ENCODE data around the gene CPNE5. TPM values are rescaled to one million over a fixed set of nuclear protein-coding genes. Genes with fewer than 3 reads are reported as not detected.

Gene CPNE5
- total RNA-seq, 1 donor: 0.81 TPM

- peak in 1 of 3 donors; percentile 17 for DNase-seq (ENCODE audit: low read depth in 2 of 3, low spot score in 2 of 3)
Measured at GRCh38 chr6:36769676-36770499, 69.4 kb downstream of the CPNE5 start.

GRCh38 chr6:36769183-36769675 lies 70.0 kb downstream of the CPNE5 start:
- no peak for DNase-seq (ENCODE audit: low read depth in 2 of 3, low spot score in 2 of 3)

GRCh38 chr6:36766399-36766945 lies 72.8 kb downstream of the CPNE5 start:
- DNase-seq (ENCODE audit: low read depth in 2 of 3, low spot score in 2 of 3): peak in 1 of 3 donors; percentile 26

GRCh38 chr6:36765594-36766398 lies 73.4 kb downstream of the CPNE5 start:
- DNase-seq (ENCODE audit: low read depth in 2 of 3, low spot score in 2 of 3): peak; percentile 71 to 91 (median 84)

DNA sequence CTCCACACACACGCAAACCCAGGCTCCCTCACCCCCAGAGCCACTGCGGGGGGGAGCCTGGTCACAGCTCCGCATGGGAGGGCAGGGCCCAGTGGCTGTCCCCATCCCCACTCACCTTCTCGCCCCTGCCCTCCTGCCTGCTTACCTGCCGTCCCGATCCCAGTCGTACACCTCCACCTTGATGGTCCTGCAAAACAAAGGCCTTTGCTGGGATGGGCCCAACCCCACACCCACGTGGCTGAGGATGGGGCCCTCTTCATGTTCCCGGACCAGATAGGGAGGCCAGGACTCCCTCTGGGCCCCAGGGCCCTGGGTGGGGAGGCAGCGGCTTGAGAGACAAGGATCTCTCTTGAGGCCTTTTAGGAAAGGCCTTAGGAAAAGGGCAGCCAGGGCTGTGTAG lies 74.1 kb downstream of the CPNE5 start:
- DNase-seq (ENCODE audit: low read depth in 2 of 3, low spot score in 2 of 3): no peak

DNA sequence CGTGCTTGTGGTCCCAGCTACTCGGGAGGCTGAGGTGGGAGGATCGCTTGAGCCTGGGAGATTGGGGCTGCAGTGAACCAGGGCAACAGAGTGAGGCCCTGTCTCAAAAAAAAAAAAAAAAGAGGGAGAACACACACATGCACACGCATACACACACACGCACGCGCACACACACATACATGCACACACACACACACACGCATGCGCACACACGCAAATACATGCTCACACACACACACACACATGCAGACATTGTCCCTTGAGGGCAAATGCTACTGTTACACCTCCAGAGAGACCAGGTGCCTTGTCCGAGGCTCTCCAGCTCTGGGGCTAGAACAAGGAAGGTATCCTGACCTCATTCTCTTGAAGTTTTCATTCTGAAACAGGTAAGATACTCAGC lies 77.1 kb downstream of the CPNE5 start:
- DNase-seq (ENCODE audit: low read depth in 2 of 3, low spot score in 2 of 3): no peak

GRCh38 chr6:36760685-36761435 lies 78.4 kb downstream of the CPNE5 start:
- no peak for DNase-seq (ENCODE audit: low read depth in 2 of 3, low spot score in 2 of 3)

DNA sequence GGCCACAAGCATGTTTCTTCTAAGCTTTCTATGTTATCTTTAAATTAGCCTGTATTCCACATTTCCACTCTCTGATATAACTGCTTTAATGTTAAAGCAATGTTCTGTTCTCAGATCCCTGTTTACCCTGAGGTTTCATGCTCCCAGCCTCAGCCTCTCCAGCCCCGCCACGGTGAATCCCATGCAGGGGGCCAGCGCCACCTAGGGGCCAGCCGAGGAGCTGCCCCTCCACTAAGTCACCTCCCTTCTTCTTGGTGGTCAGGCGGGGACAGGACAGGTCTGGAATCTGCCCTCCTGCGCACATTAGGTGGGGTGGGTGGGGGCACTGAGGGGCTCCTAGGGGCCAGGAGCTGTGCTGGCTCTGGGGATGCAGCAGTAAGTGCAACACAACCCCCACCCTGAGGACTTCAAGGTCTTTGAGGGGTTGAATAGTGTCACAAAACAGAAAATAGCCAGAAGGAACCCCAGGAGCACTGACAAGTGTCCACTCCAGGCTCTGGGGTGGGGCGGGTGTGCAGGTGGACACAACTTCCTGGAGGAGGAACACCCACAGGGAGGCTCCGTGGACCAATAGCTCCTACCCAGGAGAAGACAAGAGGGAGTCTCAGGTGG lies 80.0 kb downstream of the CPNE5 start:
- peak; percentile 52 to 76 (median 61) for DNase-seq (ENCODE audit: low read depth in 2 of 3, low spot score in 2 of 3)

GRCh38 chr6:36758516-36759147 lies 80.6 kb downstream of the CPNE5 start:
- no peak for DNase-seq (ENCODE audit: low read depth in 2 of 3, low spot score in 2 of 3)

- no peak for DNase-seq (ENCODE audit: low read depth in 2 of 3, low spot score in 2 of 3)
Measured at GRCh38 chr6:36757943-36758508, 81.2 kb downstream of the CPNE5 start.

DNA sequence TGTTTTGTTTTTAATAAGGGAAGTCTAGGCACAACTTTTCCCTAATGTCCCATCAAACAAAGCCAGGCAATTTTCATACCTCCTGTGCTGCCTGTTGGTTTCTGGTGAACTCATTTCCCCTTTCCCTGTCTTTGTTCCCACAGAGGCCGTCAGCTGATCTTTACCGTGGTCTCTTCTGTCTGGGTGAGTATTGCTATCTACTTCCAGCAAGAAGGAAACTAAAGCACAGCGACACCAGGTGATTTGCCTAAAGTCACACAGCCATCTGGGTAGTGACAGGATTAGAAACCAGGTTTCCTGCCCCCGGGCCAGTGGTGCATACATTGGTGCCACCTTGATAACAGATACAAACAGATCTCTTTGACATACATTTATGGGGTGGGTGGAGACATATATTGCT lies 82.0 kb downstream of the CPNE5 start:
- DNase-seq (ENCODE audit: low read depth in 2 of 3, low spot score in 2 of 3): no peak

- no peak for DNase-seq (ENCODE audit: low read depth in 2 of 3, low spot score in 2 of 3)
Measured at GRCh38 chr6:36756786-36757185, 82.5 kb downstream of the CPNE5 start.

- peak; percentile 43 to 67 (median 59) for DNase-seq (ENCODE audit: low read depth in 2 of 3, low spot score in 2 of 3)
Measured at GRCh38 chr6:36755435-36756348, 83.6 kb downstream of the CPNE5 start.

DNA sequence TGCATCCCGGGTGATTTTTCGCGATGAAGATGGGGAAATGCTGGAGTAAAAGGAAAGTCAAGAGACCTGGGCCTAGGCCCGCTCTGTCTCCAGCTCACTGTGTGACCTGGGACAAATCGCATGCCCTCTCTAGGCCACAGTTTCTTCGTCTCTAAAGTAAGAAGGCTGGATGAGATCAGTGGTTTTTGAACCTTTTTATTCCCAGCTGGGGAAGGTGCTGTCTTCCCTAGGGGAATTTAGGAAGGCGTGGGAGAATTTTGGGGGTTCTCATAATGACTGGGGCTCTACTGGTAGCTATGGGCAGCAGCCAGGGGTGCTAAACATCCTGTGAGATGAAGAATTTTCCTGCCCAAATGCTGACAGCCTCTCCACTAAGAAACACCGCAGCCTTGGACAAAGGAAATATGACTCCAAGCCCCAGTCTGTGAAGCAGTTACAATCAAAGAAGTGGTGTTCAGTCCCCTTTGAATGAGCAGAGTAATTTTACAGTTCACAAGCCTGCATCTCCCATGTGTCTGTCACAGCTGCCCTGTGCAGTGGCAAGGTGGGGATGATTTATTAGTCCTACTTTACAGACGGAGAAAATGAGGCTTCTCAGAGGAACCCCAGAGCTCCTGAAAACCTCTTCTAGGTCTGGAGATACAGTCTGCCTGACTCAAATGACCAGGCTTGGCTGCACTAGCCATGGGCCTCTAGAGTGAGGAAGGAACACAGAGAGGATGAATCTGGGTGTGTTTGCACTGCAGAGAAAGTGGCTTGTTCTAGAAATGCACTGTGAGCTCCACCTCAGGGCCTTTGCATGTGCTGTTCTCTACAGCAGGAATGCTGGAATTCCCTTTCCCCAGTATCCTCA lies 84.4 kb downstream of the CPNE5 start:
- no peak for DNase-seq (ENCODE audit: low read depth in 2 of 3, low spot score in 2 of 3)

DNA sequence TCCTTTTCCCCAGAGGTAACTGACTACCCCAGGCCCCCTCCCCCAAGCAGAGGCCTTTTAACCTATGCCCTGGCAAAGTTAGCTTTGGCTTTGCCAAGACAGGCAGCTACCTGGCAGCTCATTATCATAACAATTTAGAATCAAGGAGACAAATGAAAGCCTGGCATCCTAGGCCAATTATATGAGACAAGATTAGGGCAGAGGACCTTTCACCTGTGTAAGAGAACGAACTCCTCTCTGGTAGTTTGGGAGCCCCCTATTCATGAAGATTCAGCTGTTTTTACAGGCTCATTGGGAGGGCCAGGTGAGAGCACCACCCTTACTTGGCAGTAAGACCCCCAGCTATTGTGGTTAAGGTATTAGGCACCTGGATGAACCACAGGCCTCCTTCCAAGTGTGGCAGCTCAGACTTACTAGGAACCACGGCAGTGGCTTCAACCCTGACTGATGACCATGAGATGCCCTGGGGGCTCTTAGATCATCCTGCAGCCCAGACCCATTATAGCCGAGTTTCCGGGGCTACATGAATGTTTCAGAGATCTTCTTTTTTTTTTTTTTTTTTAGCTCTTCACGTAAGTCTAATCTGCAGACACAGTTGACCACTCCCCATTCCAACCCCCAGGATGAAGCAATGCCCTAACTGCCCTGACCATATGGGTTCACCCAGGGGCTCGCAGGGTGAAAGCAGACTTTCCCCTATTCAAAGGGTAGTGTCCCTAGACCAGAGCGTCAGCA lies 85.4 kb downstream of the CPNE5 start:
- no peak for DNase-seq (ENCODE audit: low read depth in 2 of 3, low spot score in 2 of 3)

DNA sequence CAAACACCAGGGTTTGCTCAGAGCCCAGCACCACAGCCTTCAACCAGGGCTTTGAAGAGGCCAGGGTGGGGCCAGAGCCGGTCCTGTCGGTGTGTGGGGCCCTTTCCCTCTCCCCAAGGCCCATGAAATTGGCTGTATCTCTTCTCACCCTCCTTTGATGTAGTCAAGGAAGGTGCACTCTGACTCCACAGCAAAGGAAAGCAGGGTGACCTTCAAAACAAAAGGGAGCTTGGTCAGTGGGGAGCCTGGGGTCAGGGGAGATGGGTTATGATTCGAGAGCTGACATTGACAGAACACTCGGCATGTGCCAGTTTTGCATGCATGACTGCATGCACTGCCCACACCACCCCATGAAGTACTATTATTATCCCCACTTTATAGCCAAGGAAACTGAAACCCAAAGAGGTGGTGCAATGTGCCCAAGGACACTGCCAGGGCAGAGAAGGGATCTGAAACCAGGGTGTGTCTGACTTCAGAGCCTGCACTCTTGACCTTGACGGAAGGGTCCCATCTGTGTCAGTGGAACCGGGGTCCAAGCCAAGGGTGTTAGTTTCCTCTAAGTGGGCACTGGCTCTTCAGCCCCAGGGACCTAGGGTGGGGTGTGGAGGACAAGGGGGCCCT lies 86.2 kb downstream of the CPNE5 start:
- DNase-seq (ENCODE audit: low read depth in 2 of 3, low spot score in 2 of 3): no peak

All from hematopoietic multipotent progenitor cell (in vitro differentiated cells).